ENCODE data around the gene GJC1.

DNA sequence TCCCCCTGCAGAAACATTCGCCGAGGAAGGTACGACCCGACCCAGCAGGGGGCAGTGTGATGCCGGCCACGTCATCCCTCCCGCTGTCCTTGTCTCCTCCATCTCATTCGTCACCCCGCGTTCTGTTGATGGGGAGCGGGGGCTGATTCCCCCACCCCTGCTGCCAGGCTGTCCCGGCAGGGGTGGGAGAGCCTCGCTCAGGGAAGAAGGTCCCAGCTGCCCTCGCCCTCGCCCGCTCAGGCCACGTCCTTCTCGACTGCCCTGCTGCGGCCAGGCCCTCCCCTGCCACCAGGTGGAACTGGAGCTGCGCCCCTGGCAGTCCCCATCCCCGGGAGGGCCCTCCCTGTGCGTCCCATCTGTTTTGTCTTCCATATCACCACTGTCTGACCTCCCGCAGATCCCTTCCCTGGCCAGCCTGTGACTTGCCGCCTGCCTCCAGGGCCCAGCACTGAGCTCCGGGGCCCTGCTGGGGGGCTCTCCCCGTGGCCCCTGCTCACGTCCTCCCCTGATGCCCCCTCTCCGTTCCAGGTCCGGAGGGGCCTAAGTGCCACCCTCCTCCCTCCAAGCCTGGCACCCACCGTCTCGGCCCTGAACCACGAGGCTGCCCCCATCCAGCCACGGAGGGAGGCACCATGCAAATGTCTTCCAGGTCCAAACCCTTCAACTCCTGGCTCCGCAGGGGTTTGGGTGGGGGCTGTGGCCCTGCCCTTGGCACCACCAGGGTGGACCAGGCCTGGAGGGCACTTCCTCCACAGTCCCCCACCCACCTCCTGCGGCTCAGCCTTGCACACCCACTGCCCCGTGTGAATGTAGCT, 50.7 kb downstream of the GJC1 start:
- TF ChIP-seq POLR2A (IDR thresholded peaks at IDR 0.05): no peak
- TF ChIP-seq, protein P1, sequence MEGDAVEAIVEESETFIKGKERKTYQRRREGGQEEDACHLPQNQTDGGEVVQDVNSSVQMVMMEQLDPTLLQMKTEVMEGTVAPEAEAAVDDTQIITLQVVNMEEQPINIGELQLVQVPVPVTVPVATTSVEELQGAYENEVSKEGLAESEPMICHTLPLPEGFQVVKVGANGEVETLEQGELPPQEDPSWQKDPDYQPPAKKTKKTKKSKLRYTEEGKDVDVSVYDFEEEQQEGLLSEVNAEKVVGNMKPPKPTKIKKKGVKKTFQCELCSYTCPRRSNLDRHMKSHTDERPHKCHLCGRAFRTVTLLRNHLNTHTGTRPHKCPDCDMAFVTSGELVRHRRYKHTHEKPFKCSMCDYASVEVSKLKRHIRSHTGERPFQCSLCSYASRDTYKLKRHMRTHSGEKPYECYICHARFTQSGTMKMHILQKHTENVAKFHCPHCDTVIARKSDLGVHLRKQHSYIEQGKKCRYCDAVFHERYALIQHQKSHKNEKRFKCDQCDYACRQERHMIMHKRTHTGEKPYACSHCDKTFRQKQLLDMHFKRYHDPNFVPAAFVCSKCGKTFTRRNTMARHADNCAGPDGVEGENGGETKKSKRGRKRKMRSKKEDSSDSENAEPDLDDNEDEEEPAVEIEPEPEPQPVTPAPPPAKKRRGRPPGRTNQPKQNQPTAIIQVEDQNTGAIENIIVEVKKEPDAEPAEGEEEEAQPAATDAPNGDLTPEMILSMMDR (IDR thresholded peaks at IDR 0.05): peak; percentile 46 to 88 (median 76)

All from breast epithelium (tissue), 3 donors.